Transverse colon (tissue), 4 donors: ENCODE measurements around the gene PCDHGA9.

ENCODE experiments used
- CTCF ChIP-seq, 5 experiments: fragments of 200-600 bp in 3 of 5; fragments of 450-650 bp in 2 of 5; sonication (generic) in 3 of 5; IDR thresholded peaks; 1 replicate in 2 of 5; 2 replicates in 3 of 5; pipeline ENCODE4 v1.5.1; 2016 to 2017; ENCODE audit warnings: antibody characterized with exemption in 5 of 5, inconsistent platforms in 3 of 5, mild to moderate bottlenecking in 2 of 5, moderate library complexity in 1 of 5
- POLR2A ChIP-seq: fragments of 450-650 bp; IDR thresholded peaks from one replicate; pipeline ENCODE4 v1.6.1; 2016; ENCODE audit warnings: antibody characterized with exemption, mild to moderate bottlenecking, moderate library complexity
- POLR2AphosphoS5 ChIP-seq, 3 donors: sonication (generic); formaldehyde crosslinking; IDR thresholded peaks; one replicate each; pipeline ENCODE4 v1.6.1; 2016; ENCODE audit warnings: antibody characterized with exemption in 3 of 3

DNA sequence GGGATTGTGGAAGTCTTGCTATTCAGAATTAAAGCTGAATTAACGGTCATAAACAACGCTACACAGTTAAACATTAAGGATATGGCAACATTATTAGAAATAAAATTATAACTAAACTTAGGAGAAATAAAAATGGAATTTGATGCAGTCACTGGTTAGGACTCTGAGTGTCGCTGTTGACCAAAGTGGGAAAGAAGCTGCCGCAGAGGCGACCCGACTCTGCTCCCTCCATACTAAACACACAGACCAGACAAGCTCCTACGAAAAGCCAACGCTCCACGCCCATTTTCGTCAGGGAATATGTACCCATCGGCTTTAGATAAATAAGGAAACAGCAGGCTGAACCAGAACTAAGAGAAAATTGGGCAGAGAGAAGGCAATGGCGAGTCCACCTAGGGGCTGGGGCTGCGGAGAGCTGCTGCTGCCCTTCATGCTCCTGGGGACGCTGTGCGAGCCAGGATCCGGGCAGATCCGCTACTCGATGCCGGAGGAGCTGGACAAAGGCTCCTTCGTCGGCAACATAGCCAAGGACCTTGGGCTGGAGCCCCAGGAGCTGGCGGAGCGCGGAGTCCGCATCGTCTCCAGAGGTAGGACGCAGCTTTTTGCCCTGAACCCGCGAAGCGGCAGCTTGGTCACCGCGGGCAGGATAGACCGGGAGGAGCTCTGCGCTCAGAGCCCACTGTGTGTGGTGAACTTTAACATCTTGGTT lies 38.5 kb upstream of the PCDHGA9 start, which contains the start of gene PCDHGA5:
- no peak for TF ChIP-seq POLR2AphosphoS5 (IDR thresholded peaks at IDR 0.05)
- TF ChIP-seq CTCF (IDR thresholded peaks at IDR 0.05): no peak
- no peak for TF ChIP-seq POLR2A
